GM06990 (cell line): Measurements from ENCODE around the gene PIK3CB.
"Not testable (repeated sequence)": the region's sequence is repeated elsewhere in the genome, so short reads cannot be mapped to it uniquely, and the experiment has no call there.

Experiments
- DNase-seq: peaks from one replicate; pipeline ENCODE4 v3.0.0-alpha.2; 2011; ENCODE audit not compliant: insufficient read length; ENCODE audit errors: extremely low read depth
- H3K27me3 ChIP-seq: replicated peaks from 2 replicates; pipeline ENCODE4 v1.6.0; 2011; ENCODE audit warnings: low read length; ENCODE audit not compliant: control insufficient read depth, insufficient read depth
- H3K36me3 ChIP-seq: 2 replicates; pipeline ENCODE4 v1.5.1; 2011; ENCODE audit warnings: low read length; ENCODE audit not compliant: control insufficient read depth, insufficient read depth
- H3K4me3 ChIP-seq: replicated peaks from 2 replicates; pipeline ENCODE4 v1.5.1; 2011; ENCODE audit warnings: low read depth, mild to moderate bottlenecking, control low read depth, low read length
- TF ChIP-seq, protein P1 (sequence below): IDR thresholded peaks from 2 replicates; pipeline ENCODE4 v1.5.1; 2011; ENCODE audit warnings: low read length, control low read depth, mild to moderate bottlenecking, inconsistent platforms; ENCODE audit not compliant: insufficient read depth, poor library complexity, severe bottlenecking

Gene PIK3CB

GRCh38 chr3:138829886-138830510 lies 4.7 kb downstream of the PIK3CB start:
- no peak for DNase-seq
- Histone ChIP-seq H3K36me3 (no peaks in the 10 kb centered on the region), H3K4me3 (no peak overlapping the region), H3K27me3 (no peaks in the 10 kb centered on the region)
- TF ChIP-seq, protein P1, sequence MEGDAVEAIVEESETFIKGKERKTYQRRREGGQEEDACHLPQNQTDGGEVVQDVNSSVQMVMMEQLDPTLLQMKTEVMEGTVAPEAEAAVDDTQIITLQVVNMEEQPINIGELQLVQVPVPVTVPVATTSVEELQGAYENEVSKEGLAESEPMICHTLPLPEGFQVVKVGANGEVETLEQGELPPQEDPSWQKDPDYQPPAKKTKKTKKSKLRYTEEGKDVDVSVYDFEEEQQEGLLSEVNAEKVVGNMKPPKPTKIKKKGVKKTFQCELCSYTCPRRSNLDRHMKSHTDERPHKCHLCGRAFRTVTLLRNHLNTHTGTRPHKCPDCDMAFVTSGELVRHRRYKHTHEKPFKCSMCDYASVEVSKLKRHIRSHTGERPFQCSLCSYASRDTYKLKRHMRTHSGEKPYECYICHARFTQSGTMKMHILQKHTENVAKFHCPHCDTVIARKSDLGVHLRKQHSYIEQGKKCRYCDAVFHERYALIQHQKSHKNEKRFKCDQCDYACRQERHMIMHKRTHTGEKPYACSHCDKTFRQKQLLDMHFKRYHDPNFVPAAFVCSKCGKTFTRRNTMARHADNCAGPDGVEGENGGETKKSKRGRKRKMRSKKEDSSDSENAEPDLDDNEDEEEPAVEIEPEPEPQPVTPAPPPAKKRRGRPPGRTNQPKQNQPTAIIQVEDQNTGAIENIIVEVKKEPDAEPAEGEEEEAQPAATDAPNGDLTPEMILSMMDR: no peak

DNA sequence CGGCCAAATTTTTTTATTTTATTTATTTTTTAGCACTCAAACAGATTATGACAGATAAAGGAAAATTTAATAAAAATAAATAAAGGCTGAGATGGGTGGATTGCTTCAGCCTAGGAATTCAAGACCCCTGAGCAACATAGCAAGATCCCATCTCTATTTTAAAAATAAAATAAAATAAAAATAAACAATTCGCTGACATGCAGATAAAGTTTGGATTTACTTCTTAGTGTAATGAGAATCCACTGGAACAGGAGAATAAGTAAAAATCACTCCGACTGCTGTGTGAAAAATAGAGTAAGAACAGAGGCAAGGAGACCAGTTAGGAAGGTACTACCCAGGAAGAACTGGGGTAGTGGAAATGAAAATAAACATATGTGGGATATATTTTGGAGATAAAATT lies 5.6 kb downstream of the PIK3CB start:
- Histone ChIP-seq H3K36me3 (no peaks in the 10 kb centered on the region), H3K27me3 (no peaks in the 10 kb centered on the region), H3K4me3 (no peak overlapping the region)
- DNase-seq: no peak
- TF ChIP-seq, protein P1: no peak

- no peak for DNase-seq
- Histone ChIP-seq H3K27me3 (no peaks in the 10 kb centered on the region), H3K36me3 (no peaks in the 10 kb centered on the region), H3K4me3 (no peak overlapping the region)
- TF ChIP-seq, protein P1: no peak
Measured at GRCh38 chr3:138827222-138827621, 7.5 kb downstream of the PIK3CB start.

- Histone ChIP-seq H3K4me3 (no peak overlapping the region), H3K27me3 (no peaks in the 10 kb centered on the region), H3K36me3 (no peaks in the 10 kb centered on the region)
- TF ChIP-seq, protein P1: no peak
- no peak for DNase-seq
Measured at GRCh38 chr3:138825336-138825735, 9.4 kb downstream of the PIK3CB start.

- TF ChIP-seq, protein P1: no peak
- Histone ChIP-seq H3K36me3 (no peaks in the 10 kb centered on the region), H3K27me3 (no peaks in the 10 kb centered on the region), H3K4me3 (no peak overlapping the region)
- DNase-seq: no peak
Measured at GRCh38 chr3:138824114-138824506, 10.6 kb downstream of the PIK3CB start.

GRCh38 chr3:138820379-138820778 lies 14.3 kb downstream of the PIK3CB start:
- H3K4me3 ChIP-seq, H3K27me3 ChIP-seq, H3K36me3 ChIP-seq, DNase-seq: not testable (repeated sequence)
